CD4-positive, alpha-beta T cell treated with Interleukin-12 subunit alpha and Interleukin-12 subunit beta, for 1 hour (primary cell): ENCODE measurements around the gene NOPCHAP1.

Source experiments
- DNase-seq: peaks from one replicate; pipeline ENCODE4 v3.0.0-alpha.2; 2020

The NOPCHAP1 gene

DNA sequence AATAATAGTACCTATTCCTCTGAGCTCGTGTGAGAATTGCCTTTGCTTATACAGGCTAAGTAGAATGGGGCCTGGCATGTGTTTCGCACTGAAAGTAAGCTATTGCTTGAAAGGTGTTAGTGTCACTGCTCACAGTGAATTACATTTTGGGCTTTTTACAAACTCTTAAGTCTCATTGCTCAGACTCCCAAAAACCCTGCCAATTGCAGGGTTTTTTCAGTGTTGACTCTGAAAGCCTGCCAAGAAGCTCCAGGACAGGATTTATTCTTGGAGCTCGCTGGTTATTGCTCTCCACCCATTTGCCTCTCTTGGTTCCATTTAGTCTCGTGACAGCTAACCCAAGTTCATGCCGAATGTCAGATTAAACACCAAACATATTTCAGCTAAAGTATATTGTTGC lies 39.8 kb downstream of the NOPCHAP1 start:
- no peak for DNase-seq

DNA sequence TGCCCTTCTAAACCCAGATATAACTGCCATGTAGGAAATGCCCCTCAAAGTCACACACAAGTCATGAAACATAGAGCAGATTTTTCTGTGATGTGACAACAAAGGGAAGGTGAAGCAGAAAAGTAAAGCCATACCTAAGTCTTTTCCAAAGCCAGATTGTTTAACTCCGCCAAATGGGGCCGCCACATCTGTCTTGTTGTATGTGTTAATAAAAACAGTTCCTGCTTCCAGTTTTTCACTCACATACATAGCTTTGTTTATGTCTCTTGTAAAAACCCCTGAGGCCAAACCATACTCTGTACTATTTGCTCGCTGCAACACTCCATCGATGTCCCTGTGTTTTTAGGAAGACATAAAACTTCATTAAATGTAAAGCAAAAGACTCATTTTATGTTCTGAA lies 40.3 kb downstream of the NOPCHAP1 start:
- no peak for DNase-seq

DNA sequence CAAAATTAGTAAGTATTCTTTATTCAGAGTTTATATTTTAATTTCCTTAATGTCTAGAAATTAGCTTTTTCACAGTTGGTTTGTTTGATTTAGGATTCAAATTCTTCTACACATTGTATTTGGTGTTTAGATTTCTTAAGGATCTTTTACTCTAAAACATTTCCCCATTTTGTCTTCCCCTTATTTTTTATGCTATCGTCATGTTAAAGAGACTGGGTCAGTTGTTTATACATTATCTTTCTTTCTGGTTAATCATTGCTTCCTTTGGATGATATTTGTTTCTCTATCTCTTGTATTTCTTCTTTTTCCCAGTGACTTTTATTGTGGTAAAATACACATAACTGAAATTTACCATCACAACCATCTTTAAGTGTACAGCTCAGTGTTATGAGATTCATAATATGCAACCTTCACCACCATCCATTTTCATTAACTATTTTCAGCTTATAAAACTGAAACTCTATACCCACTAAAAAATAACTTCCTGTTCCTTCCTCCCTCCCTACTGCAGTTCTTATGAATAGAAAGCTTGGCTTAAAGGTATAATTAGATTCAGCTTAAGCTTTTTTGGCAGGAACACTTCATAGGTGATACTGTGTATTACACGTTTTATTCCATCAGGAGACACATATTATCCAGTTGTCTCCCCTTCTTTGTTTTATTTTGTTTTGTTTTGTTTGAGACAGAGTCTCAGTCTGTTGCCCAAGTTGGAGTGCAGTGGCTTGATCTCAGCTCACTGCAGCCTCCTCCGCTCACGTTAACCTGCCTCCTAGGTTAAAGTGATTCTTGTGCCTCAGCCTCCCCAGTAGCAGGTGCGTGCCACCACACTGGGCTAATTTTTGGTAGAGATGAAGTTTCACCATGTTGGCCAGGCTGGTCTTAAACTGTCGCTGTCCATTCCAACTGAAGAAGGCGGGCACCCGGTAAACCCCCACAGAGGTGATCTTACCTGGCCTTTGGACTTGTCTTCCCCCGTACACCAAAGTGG lies 45.0 kb downstream of the NOPCHAP1 start:
- no peak for DNase-seq

DNA sequence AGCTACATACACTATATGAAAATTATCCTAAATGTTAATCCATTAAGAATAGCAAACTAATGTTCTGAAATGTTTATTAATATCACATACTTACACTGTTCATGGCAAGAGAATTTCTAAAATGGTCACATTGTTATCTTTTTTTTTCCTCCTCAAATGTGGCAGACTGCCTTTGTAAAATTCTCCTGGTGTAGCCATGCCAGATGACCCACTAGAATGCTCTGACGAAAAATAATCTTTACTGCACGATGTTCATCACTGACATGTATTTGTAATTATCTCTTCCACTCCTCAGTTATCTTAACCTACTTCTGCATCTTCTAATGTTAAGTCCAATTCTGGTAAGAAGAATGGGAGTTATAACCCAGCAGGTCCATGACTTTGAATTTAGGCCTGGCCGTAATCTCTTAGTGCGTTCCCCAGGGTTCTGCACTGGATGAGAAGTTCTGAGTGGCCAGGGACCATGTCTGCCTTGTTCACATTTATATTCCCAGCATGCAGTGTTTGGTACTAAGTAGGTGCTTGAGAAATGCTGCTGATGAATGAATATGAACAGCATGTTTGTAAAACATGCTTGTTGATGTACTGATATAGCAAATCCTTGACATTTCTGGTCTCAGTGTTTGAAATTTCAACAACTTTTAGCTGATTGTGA lies 46.7 kb downstream of the NOPCHAP1 start:
- no peak for DNase-seq

DNA sequence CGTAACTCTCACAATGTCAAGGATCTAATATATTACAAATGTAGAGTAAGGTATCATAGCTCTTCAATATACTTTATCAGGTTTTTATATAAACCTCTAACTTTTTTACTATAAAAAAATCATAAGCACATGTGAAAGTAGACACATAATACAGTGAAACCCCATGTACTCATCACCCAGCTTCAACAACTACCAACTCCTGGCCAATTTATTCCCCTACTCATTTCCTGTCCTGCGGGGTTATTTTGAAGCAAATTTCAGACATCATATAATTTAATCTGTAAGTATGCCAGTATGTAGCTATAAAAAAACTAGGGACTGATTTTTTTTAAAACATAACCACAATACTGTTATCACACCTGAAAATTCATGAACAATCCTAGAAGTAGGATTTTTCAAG lies 47.7 kb downstream of the NOPCHAP1 start:
- no peak for DNase-seq
